GM12878 (cell line): ENCODE results near the gene RRAGD. TPM values are rescaled to one million over a fixed set of nuclear protein-coding genes. Genes with fewer than 3 reads are reported as not detected.

Experiments
- ATAC-seq: fragments of 200-7000 bp; cut with Tn5 transposase; 3 replicates; pipeline ENCODE4 v1.9.1; 2020; ENCODE audit warnings: mild to moderate bottlenecking, moderate library complexity
- BruUV-seq: library from RNA; stranded (reverse); fragments of 400-500 nt; replicated peaks from 2 replicates; lab custom pipeline; 2021; lab: Mats Ljungman, UMichigan
- CTCF ChIA-PET: fragments of 300-600 bp; sonication (Branson Sonifier 250); formaldehyde crosslinking; extraction: SDS; loops from one replicate; lab custom pipeline; 2021; ENCODE audit warnings: inconsistent platforms; lab: Yijun Ruan, JAX
- POLR2A ChIA-PET: fragments of 350-600 bp; formaldehyde crosslinking; extraction: SDS; loops from one replicate; lab custom pipeline; 2021; ENCODE audit warnings: inconsistent platforms; lab: Charles Lee
- RAD21 ChIA-PET: fragments of 300-600 bp; sonication (Branson Sonifier 250); formaldehyde crosslinking; loops from one replicate; lab custom pipeline; 2023; ENCODE audit warnings: antibody characterized with exemption; ENCODE audit not compliant: unreplicated experiment; lab: Charles Lee
- SMC1A ChIA-PET: fragments of 300-600 bp; sonication (Branson Sonifier 250); formaldehyde crosslinking; loops from one replicate; lab custom pipeline; 2023; ENCODE audit not compliant: unreplicated experiment, uncharacterized antibody; lab: Charles Lee
- DNase-seq: peaks from one replicate; pipeline ENCODE4 v3.0.0-alpha.2; 2011; ENCODE audit warnings: low read depth, low spot score
- FAIRE-seq: peaks from 3 replicates; lab custom pipeline; 2011; peaks lifted over from hg19 to GRCh38; lab: Jason Lieb, UNC
- H2AFZ ChIP-seq: 2 replicates; pipeline ENCODE4 v1.6.0; 2011; ENCODE audit warnings: low read depth, low read length, control low read depth; ENCODE audit not compliant: control insufficient read depth
- H3K27ac ChIP-seq: 2 replicates; pipeline ENCODE4 v1.5.1; 2011; ENCODE audit warnings: control low read depth; ENCODE audit not compliant: control insufficient read depth, insufficient read depth
- H3K27me3 ChIP-seq, 2 experiments: replicated peaks in 1 of 2; 2 replicates each; pipeline versions ENCODE4 v1.6.0 to v1.6.1; 2011; ENCODE audit warnings: low read length in 1 of 2; ENCODE audit not compliant: control insufficient read depth in 2 of 2, insufficient read depth in 2 of 2
- H3K36me3 ChIP-seq, 2 experiments: 2 replicates each; pipeline ENCODE4 v1.5.1; 2011; ENCODE audit warnings: low read length in 1 of 2; ENCODE audit not compliant: control insufficient read depth in 2 of 2, insufficient read depth in 2 of 2
- H3K4me1 ChIP-seq: 2 replicates; pipeline ENCODE4 v1.6.1; 2011; ENCODE audit warnings: mild to moderate bottlenecking, low read length, moderate library complexity, mixed read lengths; ENCODE audit not compliant: control insufficient read depth, insufficient read depth
- H3K4me2 ChIP-seq: 2 replicates; pipeline ENCODE4 v1.6.0; 2011; ENCODE audit warnings: control low read depth; ENCODE audit not compliant: control insufficient read depth, insufficient read depth
- H3K4me3 ChIP-seq: fragments of 200-600 bp; sonication (generic); 2 replicates; pipeline ENCODE4 v1.5.1; 2016
- H3K79me2 ChIP-seq: 2 replicates; pipeline ENCODE4 v1.6.0; 2011; ENCODE audit warnings: low read length; ENCODE audit not compliant: control insufficient read depth, insufficient read depth
- H3K9ac ChIP-seq: 2 replicates; pipeline ENCODE4 v1.8.0; 2011; ENCODE audit warnings: low read length, control low read depth, mixed read lengths; ENCODE audit not compliant: control insufficient read depth, insufficient read depth
- H3K9me3 ChIP-seq: replicated peaks from 3 replicates; pipeline ENCODE4 v1.5.1; 2011; ENCODE audit warnings: mild to moderate bottlenecking, low read length; ENCODE audit not compliant: control insufficient read depth, insufficient read depth
- H4K20me1 ChIP-seq: 2 replicates; pipeline ENCODE4 v1.6.0; 2011; ENCODE audit not compliant: control insufficient read depth, insufficient read depth
- CBX5 ChIP-seq: sonication (generic); IDR thresholded peaks from 2 replicates; pipeline ENCODE4 v1.6.1; 2016; ENCODE audit warnings: low read depth, moderate library complexity, mild to moderate bottlenecking, inconsistent platforms
- CHD2 ChIP-seq: IDR thresholded peaks from 2 replicates; pipeline ENCODE4 v1.6.1; 2011; ENCODE audit warnings: low read depth, low read length, improper control_type of control experiment, borderline replicate concordance
- CREB1 ChIP-seq: IDR thresholded peaks from 2 replicates; pipeline ENCODE4 v1.6.1; 2012; ENCODE audit warnings: low read depth, mild to moderate bottlenecking, inconsistent platforms
- CREM ChIP-seq: IDR thresholded peaks from 2 replicates; pipeline ENCODE4 v1.6.1; 2014; ENCODE audit warnings: antibody characterized with exemption, low read depth
- CTCF ChIP-seq, 3 experiments: IDR thresholded peaks in 2 of 3; conservative IDR thresholded peaks in 1 of 3; 2 replicates each; pipeline ENCODE4 v1.5.1; 2011; ENCODE audit warnings: low read depth in 3 of 3, low read length in 3 of 3, mild to moderate bottlenecking in 3 of 3, control low read depth in 2 of 3, moderate library complexity in 2 of 3, inconsistent platforms in 1 of 3, mixed read lengths in 1 of 3; ENCODE audit not compliant: control insufficient read depth in 2 of 3, insufficient read depth in 1 of 3; ENCODE audit errors: extremely low read depth in 1 of 3
- E2F8 ChIP-seq: fragments of 450-650 bp; IDR thresholded peaks from 2 replicates; pipeline ENCODE4 v1.6.1; 2018; ENCODE audit warnings: mild to moderate bottlenecking, low read depth, moderate library complexity; ENCODE audit not compliant: partially characterized antibody
- FOXK2 ChIP-seq: fragments of 450-650 bp; IDR thresholded peaks from 2 replicates; pipeline ENCODE4 v1.6.1; 2017; ENCODE audit warnings: mild to moderate bottlenecking, moderate library complexity
- KAT2A ChIP-seq: conservative IDR thresholded peaks from 2 replicates; pipeline ENCODE4 v1.6.1; 2011; ENCODE audit warnings: low read depth, low read length; ENCODE audit not compliant: control insufficient read depth
- NFYB ChIP-seq: IDR thresholded peaks from 2 replicates; pipeline ENCODE4 v1.6.1; 2011; ENCODE audit warnings: low read depth, mild to moderate bottlenecking, low read length, improper control_type of control experiment, moderate library complexity; ENCODE audit not compliant: insufficient read depth
- POLR2A ChIP-seq: IDR thresholded peaks from 2 replicates; pipeline ENCODE4 v1.6.1; 2011; ENCODE audit warnings: low read depth, mild to moderate bottlenecking, low read length
- RAD21 ChIP-seq: IDR thresholded peaks from 2 replicates; pipeline ENCODE4 v1.6.1; 2011; ENCODE audit warnings: mild to moderate bottlenecking, low read depth, low read length, moderate library complexity; ENCODE audit not compliant: insufficient read depth
- in situ Hi-C: fragments of 300-500 bp; cut with MboI; formaldehyde crosslinking; loops from 9 replicates; pipeline ENCODE4 v1.14.3; 2018; ENCODE audit warnings: mixed read lengths
- intact Hi-C: fragments of 100-400 bp; cut with micrococcal nuclease; formaldehyde crosslinking; loops from one replicate; pipeline ENCODE4 v1.14.2; 2022; ENCODE audit not compliant: unreplicated experiment
- polyA plus RNA-seq, 11 experiments: library from polyadenylated mRNA; depleted of rRNA in 4 of 11; unstranded in 6 of 11; stranded (reverse) in 5 of 11; fragments of >200 nt; fragmentation: Nextera tagmentation in 4 of 11; fragmentation: Illumina TruSeq in 1 of 11; extraction: Ambion mirVana in 4 of 11; extraction: Trizol in 1 of 11; gene quantifications; 1 replicate in 1 of 11; 2 replicates in 10 of 11; pipeline versions ENCODE4 v1.2.1 to v1.2.3, GENCODE V29; 2011 to 2016; ENCODE audit warnings: inconsistent platforms in 2 of 11, missing spikeins in 2 of 11, low read depth in 1 of 11
- total RNA-seq, 4 experiments: library from RNA; depleted of rRNA in 3 of 4; stranded (reverse); fragments of >200 nt in 3 of 4; fragmentation: Illumina TruSeq in 1 of 4; extraction: Trizol in 1 of 4; gene quantifications; 2 replicates each; pipeline versions ENCODE4 v1.2.1 to v1.2.3, GENCODE V29; 2013 to 2021
- TF ChIP-seq, protein P1 (sequence below): fragments of 450-650 bp; IDR thresholded peaks from 2 replicates; pipeline ENCODE4 v1.6.1; 2018; ENCODE audit warnings: borderline replicate concordance, mild to moderate bottlenecking; ENCODE audit not compliant: partially characterized antibody

RRAGD gene
- total and polyA plus RNA-seq, 10 of the 15 experiments (the other 5 are each of a cell fraction or from before 2014, with no cell fraction given), result 4.6 to 17.4 (median 8.5) TPM

DNA sequence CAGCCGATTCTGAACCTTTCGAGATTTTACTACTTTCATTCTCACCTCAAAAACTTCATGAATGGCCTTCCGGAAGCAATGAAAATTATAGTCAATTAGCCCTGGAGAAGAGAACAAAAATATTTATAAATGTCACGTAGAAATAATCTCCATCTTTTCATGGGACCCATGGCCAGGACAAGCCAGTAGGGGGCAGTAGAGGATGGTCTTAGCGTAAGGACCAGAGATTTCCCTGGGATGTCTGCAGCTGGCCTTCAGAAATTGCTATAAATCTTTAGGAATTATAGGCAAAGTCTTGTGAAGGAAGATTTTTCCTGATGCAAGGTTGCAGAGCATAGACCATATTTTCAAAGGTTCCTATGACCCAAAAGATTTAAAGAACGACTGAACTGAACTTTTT, 44.0 kb downstream of the RRAGD start (continued):
- TF ChIP-seq, protein P1, sequence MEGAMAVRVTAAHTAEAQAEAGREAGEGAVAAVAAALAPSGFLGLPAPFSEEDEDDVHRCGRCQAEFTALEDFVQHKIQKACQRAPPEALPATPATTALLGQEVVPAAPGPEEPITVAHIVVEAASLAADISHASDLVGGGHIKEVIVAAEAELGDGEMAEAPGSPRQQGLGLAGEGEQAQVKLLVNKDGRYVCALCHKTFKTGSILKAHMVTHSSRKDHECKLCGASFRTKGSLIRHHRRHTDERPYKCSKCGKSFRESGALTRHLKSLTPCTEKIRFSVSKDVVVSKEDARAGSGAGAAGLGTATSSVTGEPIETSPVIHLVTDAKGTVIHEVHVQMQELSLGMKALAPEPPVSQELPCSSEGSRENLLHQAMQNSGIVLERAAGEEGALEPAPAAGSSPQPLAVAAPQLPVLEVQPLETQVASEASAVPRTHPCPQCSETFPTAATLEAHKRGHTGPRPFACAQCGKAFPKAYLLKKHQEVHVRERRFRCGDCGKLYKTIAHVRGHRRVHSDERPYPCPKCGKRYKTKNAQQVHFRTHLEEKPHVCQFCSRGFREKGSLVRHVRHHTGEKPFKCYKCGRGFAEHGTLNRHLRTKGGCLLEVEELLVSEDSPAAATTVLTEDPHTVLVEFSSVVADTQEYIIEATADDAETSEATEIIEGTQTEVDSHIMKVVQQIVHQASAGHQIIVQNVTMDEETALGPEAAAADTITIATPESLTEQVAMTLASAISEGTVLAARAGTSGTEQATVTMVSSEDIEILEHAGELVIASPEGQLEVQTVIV, result no peak
- TF ChIP-seq CTCF (IDR thresholded peaks at IDR 0.05 in 2 of 3, conservative IDR thresholded peaks at IDR 0.05 in 1 of 3; ENCODE audit: control insufficient read depth in 2 of 3, extremely low read depth in 1 of 3, insufficient read depth in 1 of 3, low read depth in 3 of 3, low read length in 3 of 3), result peak; percentile 80 to 86 (median 85)
- TF ChIP-seq NFYB, result no peak
- no peak for TF ChIP-seq POLR2A
- TF ChIP-seq RAD21, result peak; percentile 80

- no peak for ATAC-seq
- POLR2A ChIA-PET, result interaction anchor here (2.9 to 4.5 kb wide), 2 partner anchors 8 to 12 kb away, joined by 21 to 30 read pairs; partner anchors contain the start of gene UBE2J1
- Histone ChIP-seq H3K27me3 (no peaks in the 10 kb centered on the region), H3K36me3 (no peaks in the 10 kb centered on the region), H4K20me1 (no peaks in the 10 kb centered on the region), H3K9me3 (peaks cover under 1% of the 10 kb centered on the region; the same call in 2 of the 3 replicates)
- intact Hi-C loops, result no loop called here
- no peak for TF ChIP-seq CBX5
- TF ChIP-seq FOXK2, result no peak
- TF ChIP-seq KAT2A, result no peak
- TF ChIP-seq CREB1, result no peak
- TF ChIP-seq CHD2, result no peak
- no peak for TF ChIP-seq E2F8
- no peak for TF ChIP-seq CREM
- no peak for TF ChIP-seq RAD21
- TF ChIP-seq, all 136 proteins: peak for 0
- Histone ChIP-seq H3K9ac (no peak overlapping the region), H3K4me3 (no peak overlapping the region), H3K79me2 (peaks cover 2% of the 10 kb centered on the region), H3K27ac (peak overlapping the region; percentile 26; the same call in 1 of the 2 replicates), H2AFZ (no peak overlapping the region; the same call in 1 of the 2 replicates), H3K4me2 (peak overlapping the region; percentile 44; the same call in 1 of the 2 replicates), H3K4me1 (peaks cover 32% of the 10 kb centered on the region)
- BruUV-seq, result no TSS peak
- CTCF ChIA-PET, result interaction anchor here (1.1 to 11.4 kb wide), 8 partner anchors 13 to 382 kb away, joined by 3 to 260 read pairs (median 15); partner anchors contain the start of gene UBE2J1
- in situ Hi-C loops, result no loop called here
- DNase-seq, result no peak
- SMC1A ChIA-PET, result interaction anchor here (0.5 to 11.9 kb wide), 15 partner anchors 7 to 401 kb away, joined by 3 to 252 read pairs (median 4); partner anchors contain the start of genes RNGTT and UBE2J1
- RAD21 ChIA-PET, result interaction anchor here (1.6 to 11.8 kb wide), 2 partner anchors 8 to 13 kb away, joined by 7 to 187 read pairs; partner anchors contain the start of gene UBE2J1
- no peak for FAIRE-seq
These were observed 47.5 kb downstream of the RRAGD start for GRCh38 chr6:89364586-89364985.
